Mammary epithelial cell (primary cell): ENCODE measurements around the gene MAGI1.
A peak's percentile ranks its signal among the peaks of the same experiment; 100 is the strongest.

Experiments used
- CTCF ChIP-seq, 2 donors: IDR thresholded peaks in 1 of 2; conservative IDR thresholded peaks in 1 of 2; 2 replicates each; pipeline ENCODE4 v1.5.1; 2011 to 2012; ENCODE audit warnings: inconsistent platforms in 2 of 2, low read length in 2 of 2, mild to moderate bottlenecking in 2 of 2, control low read depth in 1 of 2, low read depth in 1 of 2; ENCODE audit not compliant: insufficient read depth in 1 of 2; ENCODE audit errors: extremely low read depth in 1 of 2
- EZH2 ChIP-seq: IDR thresholded peaks from 2 replicates; pipeline ENCODE4 v1.6.1; 2012; ENCODE audit warnings: low read length, inconsistent platforms, borderline replicate concordance

- TF ChIP-seq CTCF (conservative IDR thresholded peaks at IDR 0.05 in 1 of 2, IDR thresholded peaks at IDR 0.05 in 1 of 2; ENCODE audit: extremely low read depth in 1 of 2, insufficient read depth in 1 of 2, low read depth in 1 of 2, low read length in 2 of 2) (peak in 1 of 2 donors; percentile 6), EZH2 (no peak)
Observed at GRCh38 chr3:66018057-66019033, 20.4 kb downstream of the MAGI1 start.
